Naive thymus-derived CD4-positive, alpha-beta T cell (primary cell): ENCODE results near the gene KERA. TPM values are rescaled to one million over a fixed set of nuclear protein-coding genes. Genes with fewer than 3 reads are reported as not detected.
A peak's percentile ranks its signal among the peaks of the same experiment; 100 is the strongest.

Experiments
- ATAC-seq: fragments of 150-1000 bp; cut with Tn5 transposase; 2 replicates; pipeline ENCODE4 v1.10.0; 2021; ENCODE audit warnings: mild to moderate bottlenecking, moderate library complexity
- CTCF ChIA-PET: fragments of 350-600 bp; sonication (Branson Sonifier 250); formaldehyde crosslinking; loops from one replicate; lab custom pipeline; 2021; ENCODE audit warnings: antibody characterized with exemption; lab: Charles Lee
- POLR2A ChIA-PET: fragments of 350-600 bp; sonication (Branson Sonifier 250); formaldehyde crosslinking; loops from one replicate; lab custom pipeline; 2021; ENCODE audit warnings: antibody characterized with exemption, inconsistent platforms; lab: Charles Lee
- DNase-seq, 9 donors: peaks; one replicate each; pipeline versions ENCODE4 v3.0.0 to v3.0.0-alpha.2; 2020 to 2022; ENCODE audit warnings: mixed read lengths in 1 of 9
- H3K27ac ChIP-seq: one replicate; pipeline ENCODE4 v1.7.0; 2013; ENCODE audit warnings: mild to moderate bottlenecking, low read depth, low read length, moderate library complexity
- H3K27me3 ChIP-seq, 2 donors: one replicate each; pipeline ENCODE4 v1.7.0; 2013; ENCODE audit warnings: low read length in 2 of 2, mild to moderate bottlenecking in 2 of 2, moderate library complexity in 2 of 2; ENCODE audit not compliant: control insufficient read depth in 2 of 2, insufficient read depth in 2 of 2
- H3K36me3 ChIP-seq, 3 experiments: 1 replicate in 2 of 3; 2 replicates in 1 of 3; pipeline ENCODE4 v1.7.0; 2013; ENCODE audit warnings: low read length in 3 of 3, mild to moderate bottlenecking in 3 of 3, moderate library complexity in 1 of 3; ENCODE audit not compliant: insufficient read depth in 3 of 3, control insufficient read depth in 2 of 3
- H3K4me1 ChIP-seq, 2 donors: one replicate each; pipeline ENCODE4 v1.7.0; 2013; ENCODE audit warnings: low read length in 2 of 2, mild to moderate bottlenecking in 2 of 2, moderate library complexity in 1 of 2; ENCODE audit not compliant: control insufficient read depth in 2 of 2, insufficient read depth in 2 of 2
- H3K4me3 ChIP-seq: 2 replicates; pipeline ENCODE4 v1.7.0; 2013; ENCODE audit warnings: mild to moderate bottlenecking, low read length
- H3K9me3 ChIP-seq, 3 experiments: 1 replicate in 2 of 3; 2 replicates in 1 of 3; pipeline ENCODE4 v1.7.0; 2013; ENCODE audit warnings: low read length in 3 of 3; ENCODE audit not compliant: control insufficient read depth in 2 of 3
- H3K27ac Mint-ChIP-seq, 9 donors: one replicate each; pipeline ENCODE4 v1.8.0; 2020 to 2022; ENCODE audit warnings: mixed read lengths in 9 of 9, mild to moderate bottlenecking in 8 of 9, moderate library complexity in 5 of 9, inconsistent platforms in 2 of 9
- H3K27me3 Mint-ChIP-seq, 5 donors: one replicate each; pipeline ENCODE4 v1.8.0; 2021 to 2022; ENCODE audit warnings: mixed read lengths in 5 of 5, mild to moderate bottlenecking in 1 of 5
- H3K36me3 Mint-ChIP-seq, 5 donors: one replicate each; pipeline ENCODE4 v1.8.0; 2020 to 2022; ENCODE audit warnings: mixed read lengths in 5 of 5, mild to moderate bottlenecking in 3 of 5, inconsistent platforms in 1 of 5
- H3K4me1 Mint-ChIP-seq, 7 donors: one replicate each; pipeline ENCODE4 v1.8.0; 2020 to 2022; ENCODE audit warnings: mixed read lengths in 7 of 7, mild to moderate bottlenecking in 3 of 7, inconsistent platforms in 1 of 7
- H3K4me3 Mint-ChIP-seq, 10 donors: one replicate each; pipeline ENCODE4 v1.8.0; 2020 to 2022; ENCODE audit warnings: mild to moderate bottlenecking in 10 of 10, mixed read lengths in 10 of 10, moderate library complexity in 6 of 10, inconsistent platforms in 2 of 10
- H3K9me3 Mint-ChIP-seq, 11 donors: one replicate each; pipeline ENCODE4 v1.8.0; 2020 to 2022; ENCODE audit warnings: mixed read lengths in 11 of 11, mild to moderate bottlenecking in 4 of 11, inconsistent platforms in 1 of 11, moderate library complexity in 1 of 11
- intact Hi-C, 2 donors: fragments of 100-400 bp; cut with micrococcal nuclease; formaldehyde crosslinking; loops; one replicate each; pipeline ENCODE4 v1.15.1; 2023
- polyA plus RNA-seq, 2 donors: library from polyadenylated mRNA; unstranded; fragments of 300-500 nt; fragmentation: Illumina TruSeq; gene quantifications; one replicate each; pipeline ENCODE4 v1.2.3, GENCODE V29; 2021
- total RNA-seq, 6 experiments: library from RNA in 5 of 6; stranded (reverse) in 5 of 6; gene quantifications; 1 replicate in 5 of 6; 2 replicates in 1 of 6; pipeline ENCODE4 v1.2.3 and lab custom pipeline; 2021 to 2026

KERA gene
- total and polyA plus RNA-seq, 7 experiments from 2014 or later: not detected

DNA sequence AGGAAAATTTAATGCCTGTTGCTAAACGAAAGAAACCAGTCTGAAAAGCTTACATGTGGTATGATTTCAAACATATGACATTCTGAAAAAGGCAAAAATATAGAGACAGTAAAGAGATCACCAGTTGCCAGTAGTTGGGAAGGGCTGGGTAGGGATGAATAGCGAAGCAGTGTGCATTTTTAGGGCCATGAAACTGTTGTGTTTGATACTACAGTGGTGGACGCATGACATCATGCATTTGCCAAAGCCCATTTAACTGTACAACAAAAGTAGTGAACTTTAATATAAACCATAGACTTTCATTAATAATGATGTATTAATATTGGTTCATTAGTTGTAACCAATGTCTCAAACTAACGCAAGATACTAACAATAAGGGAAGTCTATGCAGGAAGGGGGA lies 38.4 kb downstream of the KERA start:
- Mint-ChIP-seq H3K27me3 (peaks cover 0 to 14% (median 0%) of the 10 kb centered on the region in 5 donors), H3K27ac (no peak overlapping the region), H3K4me1 (no peaks in the 10 kb centered on the region), H3K4me3 (no peak overlapping the region), H3K36me3 (no peaks in the 10 kb centered on the region), H3K9me3 (peaks cover 0 to 10% (median 0%) of the 10 kb centered on the region in 11 donors)
- POLR2A ChIA-PET: no interaction called here
- no peaks in the 10 kb centered on the region for H3K27me3 ChIP-seq
- no peaks in the 10 kb centered on the region for H3K4me1 ChIP-seq
- DNase-seq (no peak), ATAC-seq (no peak)
- no peak overlapping the region for H3K4me3 ChIP-seq
- CTCF ChIA-PET: interaction anchor here (0.6 kb wide), 1 partner anchor 453 kb away, joined by 4 read pairs; no protein-coding TSS in a partner anchor
- H3K9me3 ChIP-seq: no peaks in the 10 kb centered on the region
- H3K27ac ChIP-seq: no peak overlapping the region
- H3K36me3 ChIP-seq: no peaks in the 10 kb centered on the region
- intact Hi-C loops: no loop called here

GRCh38 chr12:91017511-91018263 lies 40.1 kb downstream of the KERA start:
- Mint-ChIP-seq H3K4me3 (no peak overlapping the region), H3K36me3 (no peaks in the 10 kb centered on the region), H3K27ac (no peak overlapping the region), H3K27me3 (peaks cover 5 to 16% (median 9%) of the 10 kb centered on the region in 5 donors), H3K4me1 (no peaks in the 10 kb centered on the region), H3K9me3 (peaks cover 0 to 10% (median 0%) of the 10 kb centered on the region in 11 donors)
- ChIA-PET CTCF (interaction anchor here (0.9 kb wide), 1 partner anchor 18 kb away, joined by 3 read pairs; no protein-coding TSS in a partner anchor), POLR2A (no interaction called here)
- H3K36me3 ChIP-seq: no peaks in the 10 kb centered on the region
- ATAC-seq (no peak), DNase-seq (no peak)
- no peaks in the 10 kb centered on the region for H3K9me3 ChIP-seq
- intact Hi-C loops: no loop called here
- no peaks in the 10 kb centered on the region for H3K27me3 ChIP-seq
- H3K4me1 ChIP-seq: no peaks in the 10 kb centered on the region
- no peak overlapping the region for H3K4me3 ChIP-seq
- no peak overlapping the region for H3K27ac ChIP-seq

- H3K27me3 ChIP-seq: no peaks in the 10 kb centered on the region
- POLR2A ChIA-PET: no interaction called here
These were observed 40.8 kb downstream of the KERA start for GRCh38 chr12:91017043-91017442.

GRCh38 chr12:91009319-91009950 lies 48.4 kb downstream of the KERA start:
- Mint-ChIP-seq H3K9me3 (peaks cover 0 to 8% (median 0%) of the 10 kb centered on the region in 11 donors), H3K27ac (no peak overlapping the region), H3K4me1 (peaks cover 0 to 25% (median 6%) of the 10 kb centered on the region in 7 donors), H3K36me3 (no peaks in the 10 kb centered on the region), H3K27me3 (peaks cover 9 to 20% (median 12%) of the 10 kb centered on the region in 5 donors), H3K4me3 (no peak overlapping the region)
- ChIA-PET CTCF (no interaction called here), POLR2A (no interaction called here)
- DNase-seq: no peak
- Histone ChIP-seq H3K9me3 (no peaks in the 10 kb centered on the region), H3K4me3 (no peak overlapping the region), H3K4me1 (no peaks in the 10 kb centered on the region), H3K27me3 (no peaks in the 10 kb centered on the region), H3K36me3 (no peaks in the 10 kb centered on the region), H3K27ac (no peak overlapping the region)
- intact Hi-C loops: no loop called here
- ATAC-seq: no peak

More at GRCh38 chr12:91017043-91017442, 40.8 kb downstream of the KERA start:
- ATAC-seq (no peak), DNase-seq (no peak)
- Histone ChIP-seq H3K4me1 (no peaks in the 10 kb centered on the region), H3K9me3 (no peaks in the 10 kb centered on the region), H3K4me3 (no peak overlapping the region), H3K27ac (no peak overlapping the region), H3K36me3 (no peaks in the 10 kb centered on the region)
- Mint-ChIP-seq H3K4me1 (no peaks in the 10 kb centered on the region), H3K27me3 (peaks cover 5 to 16% (median 9%) of the 10 kb centered on the region in 5 donors), H3K9me3 (peaks cover 0 to 10% (median 0%) of the 10 kb centered on the region in 11 donors), H3K36me3 (no peaks in the 10 kb centered on the region), H3K27ac (no peak overlapping the region), H3K4me3 (no peak overlapping the region)
- CTCF ChIA-PET: no interaction called here
- intact Hi-C loops: no loop called here

DNA sequence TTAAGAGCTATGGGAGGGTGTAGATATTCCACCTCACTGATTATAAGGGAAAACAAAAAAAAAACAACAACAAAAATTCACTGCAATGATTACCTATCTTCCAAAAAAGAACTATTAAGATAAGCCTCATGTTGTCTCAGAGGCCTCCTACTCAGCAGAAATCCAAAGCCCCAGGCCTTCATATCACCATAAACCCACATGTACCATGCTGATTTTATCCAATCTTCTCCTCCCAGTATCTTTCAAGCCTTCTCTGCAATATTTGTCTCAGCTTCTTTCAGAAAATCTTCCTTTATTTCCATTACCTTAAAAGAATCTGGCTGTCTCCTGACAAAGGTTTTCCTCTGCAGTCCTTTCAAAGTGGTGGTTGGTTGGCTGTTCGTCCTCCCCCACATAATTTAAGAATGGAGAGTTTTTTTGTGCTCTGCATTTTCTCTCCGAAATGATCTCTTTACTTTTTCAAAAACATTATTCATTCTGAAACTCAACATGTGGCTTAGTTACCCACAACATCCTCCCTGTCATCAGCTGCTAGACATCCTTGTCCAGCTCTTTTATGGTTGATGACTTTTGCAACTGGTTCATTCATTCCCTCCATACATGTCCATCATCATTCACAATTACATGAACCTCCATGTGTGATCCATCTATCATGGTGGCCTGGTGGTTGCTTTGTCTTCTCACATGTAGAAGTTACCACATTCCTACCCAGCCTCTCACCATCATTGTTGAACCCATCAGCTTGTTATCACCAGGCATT lies 50.1 kb downstream of the KERA start:
- H3K36me3 ChIP-seq: no peaks in the 10 kb centered on the region
- CTCF ChIA-PET: no interaction called here
- no peak overlapping the region for H3K4me3 ChIP-seq
- Mint-ChIP-seq H3K36me3 (no peaks in the 10 kb centered on the region), H3K9me3 (peaks cover 0 to 8% (median 0%) of the 10 kb centered on the region in 11 donors), H3K27ac (peak overlapping the region in 1 of 9 donors; percentile 32), H3K4me1 (peaks cover 0 to 25% (median 6%) of the 10 kb centered on the region in 7 donors), H3K4me3 (peak overlapping the region in 1 of 10 donors; percentile 28), H3K27me3 (peaks cover 0 to 12% (median 7%) of the 10 kb centered on the region in 5 donors)
- POLR2A ChIA-PET: no interaction called here
- intact Hi-C loops: no loop called here
- H3K27me3 ChIP-seq: no peaks in the 10 kb centered on the region
- ATAC-seq (no peak), DNase-seq (no peak)
- no peak overlapping the region for H3K27ac ChIP-seq
- no peaks in the 10 kb centered on the region for H3K9me3 ChIP-seq
- no peaks in the 10 kb centered on the region for H3K4me1 ChIP-seq

- Mint-ChIP-seq H3K9me3 (peaks cover 0 to 8% (median 0%) of the 10 kb centered on the region in 11 donors), H3K4me3 (no peak within 1 kb of the TSS), H3K4me1 (peaks cover 0 to 25% (median 6%) of the 10 kb centered on the region in 7 donors), H3K27ac (no peak within 1 kb of the TSS), H3K36me3 (no peaks in the 10 kb centered on the region), H3K27me3 (peaks cover 0 to 16% (median 6%) of the 10 kb centered on the region in 5 donors)
- H3K27me3 ChIP-seq: no peaks in the 10 kb centered on the region
- H3K4me3 ChIP-seq: no peak within 1 kb of the TSS
- ATAC-seq (no peak), DNase-seq (no peak)
- POLR2A ChIA-PET: no interaction called here
- intact Hi-C loops: no loop called here
- H3K36me3 ChIP-seq: no peaks in the 10 kb centered on the region
- H3K4me1 ChIP-seq: no peaks in the 10 kb centered on the region
- no peak within 1 kb of the TSS for H3K27ac ChIP-seq
- CTCF ChIA-PET: no interaction called here
- no peaks in the 10 kb centered on the region for H3K9me3 ChIP-seq
These were observed 53.0 kb downstream of the KERA start, which contains the start of gene EPYC for GRCh38 chr12:91004872-91005271. Gene EPYC, minus strand, starts transcription at chr12:91004972. Its CDS starts 2,407 bp downstream, at chr12:91002565.
